Keratinocyte (primary cell): ENCODE results near the gene NRP1. TPM values are rescaled to one million over a fixed set of nuclear protein-coding genes. Genes with fewer than 3 reads are reported as not detected.

ENCODE experiments used
- DNase-seq: peaks from one replicate; pipeline ENCODE4 v3.0.0-alpha.2; 2011; ENCODE audit warnings: low read depth, missing footprints, low spot score
- FAIRE-seq: peaks from 2 replicates; lab custom pipeline; 2011; peaks lifted over from hg19 to GRCh38; lab: Jason Lieb, UNC
- H2AFZ ChIP-seq: 2 replicates; pipeline ENCODE4 v1.6.0; 2012; ENCODE audit warnings: low read length, control low read depth, inconsistent platforms; ENCODE audit not compliant: control insufficient read depth
- H3K27ac ChIP-seq: 2 replicates; pipeline ENCODE4 v1.5.1; 2011; ENCODE audit warnings: low read length; ENCODE audit not compliant: control insufficient read depth, insufficient read depth
- H3K27me3 ChIP-seq: 3 replicates; pipeline ENCODE4 v1.6.0; 2011; ENCODE audit warnings: low read length; ENCODE audit not compliant: control insufficient read depth, insufficient read depth; ENCODE audit errors: extremely low read depth
- H3K36me3 ChIP-seq, 2 experiments: 2 replicates in 1 of 2; 3 replicates in 1 of 2; pipeline ENCODE4 v1.5.1; 2011; ENCODE audit warnings: low read length in 2 of 2, mild to moderate bottlenecking in 1 of 2; ENCODE audit not compliant: control insufficient read depth in 2 of 2, insufficient read depth in 2 of 2; ENCODE audit errors: extremely low read depth in 1 of 2
- H3K4me1 ChIP-seq: 3 replicates; pipeline ENCODE4 v1.5.1; 2011; ENCODE audit warnings: low read length; ENCODE audit not compliant: control insufficient read depth, insufficient read depth; ENCODE audit errors: extremely low read depth
- H3K4me2 ChIP-seq: 3 replicates; pipeline ENCODE4 v1.6.0; 2011; ENCODE audit warnings: low read depth, low read length; ENCODE audit not compliant: control insufficient read depth, insufficient read depth; ENCODE audit errors: extremely low read depth
- H3K4me3 ChIP-seq, 3 experiments: fragments of 200-600 bp in 1 of 3; sonication (generic) in 1 of 3; 2 replicates in 2 of 3; 3 replicates in 1 of 3; pipeline ENCODE4 v1.5.1; 2011 to 2016; ENCODE audit warnings: low read length in 3 of 3, mild to moderate bottlenecking in 3 of 3, control low read depth in 2 of 3, inconsistent platforms in 1 of 3, low read depth in 1 of 3, mixed read lengths in 1 of 3, mixed run types in 1 of 3, moderate library complexity in 1 of 3; ENCODE audit not compliant: control insufficient read depth in 2 of 3, insufficient read depth in 2 of 3; ENCODE audit errors: extremely low read depth in 1 of 3
- H3K79me2 ChIP-seq: 2 replicates; pipeline ENCODE4 v1.6.0; 2012; ENCODE audit warnings: low read length; ENCODE audit not compliant: control insufficient read depth, insufficient read depth
- H3K9ac ChIP-seq: 3 replicates; pipeline ENCODE4 v1.6.0; 2011; ENCODE audit warnings: low read length; ENCODE audit not compliant: control insufficient read depth, insufficient read depth; ENCODE audit errors: extremely low read depth
- H3K9me1 ChIP-seq: 3 replicates; pipeline ENCODE4 v1.6.0; 2011; ENCODE audit warnings: low read length; ENCODE audit not compliant: control insufficient read depth, insufficient read depth; ENCODE audit errors: extremely low read depth
- H3K9me3 ChIP-seq: 2 replicates; pipeline ENCODE4 v1.5.1; 2012; ENCODE audit warnings: low read depth, low read length; ENCODE audit not compliant: control insufficient read depth
- H4K20me1 ChIP-seq: 3 replicates; pipeline ENCODE4 v1.6.0; 2011; ENCODE audit warnings: low read length; ENCODE audit not compliant: control insufficient read depth, insufficient read depth; ENCODE audit errors: extremely low read depth
- CTCF ChIP-seq, 3 experiments: IDR thresholded peaks in 1 of 3; conservative IDR thresholded peaks in 1 of 3; optimal IDR thresholded peaks in 1 of 3; 2 replicates in 2 of 3; 3 replicates in 1 of 3; pipeline versions ENCODE3 to v1.5.1; 2011; ENCODE audit warnings: low read length in 3 of 3, mild to moderate bottlenecking in 3 of 3, moderate library complexity in 2 of 3, control low read depth in 1 of 3, inconsistent platforms in 1 of 3; ENCODE audit not compliant: insufficient read depth in 2 of 3; ENCODE audit errors: extremely low read depth in 1 of 3
- EZH2 ChIP-seq: IDR thresholded peaks from one replicate; pipeline ENCODE4 v1.6.1; 2012; ENCODE audit warnings: inconsistent platforms, mild to moderate bottlenecking, low read length, moderate library complexity
- dilution Hi-C: fragments of 300-500 bp; cut with MboI; formaldehyde crosslinking; loops from one replicate; pipeline ENCODE4 v1.7.0; 2020; ENCODE audit warnings: low sequenced_read_pairs; ENCODE audit not compliant: extremely low pct_ligation_motif_present
- polyA plus RNA-seq, 5 experiments: library from polyadenylated mRNA; depleted of rRNA in 3 of 5; stranded (reverse) in 3 of 5; stranded (forward) in 1 of 5; unstranded in 1 of 5; fragments of >200 nt; gene quantifications; 1 replicate in 1 of 5; 2 replicates in 3 of 5; 3 replicates in 1 of 5; pipeline versions ENCODE4 v1.2.1 to v1.2.3, GENCODE V29; 2011 to 2012; ENCODE audit warnings: missing spikeins in 2 of 5, low read depth in 1 of 5, low replicate concordance in 1 of 5

The NRP1 gene
- polyA plus RNA-seq, 1 donor (not counting 4 experiments of a cell fraction or from before 2014, with no cell fraction given): 36.2 TPM

GRCh38 chr10:33199731-33200232 lies 134.7 kb downstream of the NRP1 start:
- Histone ChIP-seq H4K20me1 (no peaks in the 10 kb centered on the region), H3K9ac (no peak overlapping the region), H3K9me1 (no peaks in the 10 kb centered on the region), H3K4me1 (no peaks in the 10 kb centered on the region), H2AFZ (no peak overlapping the region), H3K27ac (no peak overlapping the region), H3K9me3 (no peaks in the 10 kb centered on the region), H3K36me3 (peaks cover 11 to 22% of the 10 kb centered on the region in 2 experiments), H3K79me2 (no peaks in the 10 kb centered on the region), H3K4me2 (no peak overlapping the region), H3K4me3 (no peak overlapping the region), H3K27me3 (no peaks in the 10 kb centered on the region)
- FAIRE-seq: no peak
- dilution Hi-C loops: no loop called here
- DNase-seq: no peak
- TF ChIP-seq EZH2 (no peak), CTCF (optimal IDR thresholded peaks at IDR 0.05 in 1 of 3, IDR thresholded peaks at IDR 0.05 in 1 of 3, conservative IDR thresholded peaks at IDR 0.05 in 1 of 3; ENCODE audit: extremely low read depth in 1 of 3, insufficient read depth in 2 of 3, low read length in 3 of 3) (no peak)

DNA sequence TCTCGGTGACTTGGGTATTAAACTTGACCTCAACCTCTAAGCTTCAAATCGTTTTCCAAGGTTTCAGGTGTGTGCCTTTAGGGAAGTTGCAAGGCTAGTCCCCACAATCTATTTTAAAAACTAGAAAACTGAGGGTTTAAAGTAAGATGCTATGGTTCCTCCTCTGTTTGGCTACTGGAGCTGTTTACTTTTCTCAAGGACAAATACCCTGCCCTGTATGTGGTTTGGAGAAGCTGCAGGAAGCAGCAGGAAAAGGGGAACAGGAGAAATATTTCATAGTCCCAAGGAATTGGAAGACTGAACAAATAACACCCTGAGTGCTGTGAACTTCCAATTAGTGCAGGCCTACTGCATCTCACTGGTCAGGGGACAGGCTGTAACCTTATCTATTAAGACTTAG lies 135.9 kb downstream of the NRP1 start:
- Histone ChIP-seq H3K27me3 (no peaks in the 10 kb centered on the region), H2AFZ (no peak overlapping the region), H3K9ac (no peak overlapping the region), H3K9me3 (no peaks in the 10 kb centered on the region), H3K4me1 (peaks cover 9% of the 10 kb centered on the region), H3K79me2 (no peaks in the 10 kb centered on the region), H3K36me3 (peaks cover 11 to 22% of the 10 kb centered on the region in 2 experiments), H3K9me1 (no peaks in the 10 kb centered on the region), H4K20me1 (no peaks in the 10 kb centered on the region), H3K4me3 (no peak overlapping the region), H3K4me2 (no peak overlapping the region), H3K27ac (no peak overlapping the region)
- DNase-seq: no peak
- dilution Hi-C loops: no loop called here
- FAIRE-seq: no peak
- TF ChIP-seq EZH2 (no peak), CTCF (optimal IDR thresholded peaks at IDR 0.05 in 1 of 3, IDR thresholded peaks at IDR 0.05 in 1 of 3, conservative IDR thresholded peaks at IDR 0.05 in 1 of 3; ENCODE audit: extremely low read depth in 1 of 3, insufficient read depth in 2 of 3, low read length in 3 of 3) (no peak)
